LNCaP clone FGC (cell line): ENCODE data around the gene ATL1.

ENCODE experiments used
- DNase-seq: peaks from one replicate; pipeline ENCODE4 v3.0.0-alpha.2; 2011; ENCODE audit warnings: low read depth
- H3K4me3 ChIP-seq: 2 replicates; pipeline ENCODE4 v1.5.1; 2011; ENCODE audit warnings: mild to moderate bottlenecking, low read depth, low read length, control low read depth
- TF ChIP-seq, protein P1 (sequence below): IDR thresholded peaks from 2 replicates; pipeline ENCODE4 v1.5.1; 2012; ENCODE audit warnings: mild to moderate bottlenecking; ENCODE audit not compliant: control insufficient read depth, insufficient read depth; ENCODE audit errors: extremely low read depth

Gene ATL1

DNA sequence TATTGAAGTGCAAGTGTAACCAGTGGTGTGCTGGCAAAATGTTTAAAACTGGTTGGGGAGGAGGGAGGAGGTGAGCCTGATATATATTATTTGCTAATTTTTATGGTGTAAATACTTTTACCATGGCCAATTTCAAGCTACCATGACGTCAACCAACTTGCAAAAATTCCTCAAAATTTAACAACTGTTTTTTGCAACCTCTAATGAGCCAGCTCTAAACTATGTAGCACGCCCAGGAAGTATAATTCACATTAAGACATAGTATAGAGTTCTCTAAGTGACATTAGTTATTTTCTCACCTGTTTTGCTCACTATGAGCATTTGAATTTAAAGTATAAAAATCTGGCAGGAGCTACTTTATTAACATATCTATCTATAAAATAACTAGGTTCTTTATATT lies 41.4 kb downstream of the ATL1 start:
- no peak overlapping the region for H3K4me3 ChIP-seq
- TF ChIP-seq, protein P1, sequence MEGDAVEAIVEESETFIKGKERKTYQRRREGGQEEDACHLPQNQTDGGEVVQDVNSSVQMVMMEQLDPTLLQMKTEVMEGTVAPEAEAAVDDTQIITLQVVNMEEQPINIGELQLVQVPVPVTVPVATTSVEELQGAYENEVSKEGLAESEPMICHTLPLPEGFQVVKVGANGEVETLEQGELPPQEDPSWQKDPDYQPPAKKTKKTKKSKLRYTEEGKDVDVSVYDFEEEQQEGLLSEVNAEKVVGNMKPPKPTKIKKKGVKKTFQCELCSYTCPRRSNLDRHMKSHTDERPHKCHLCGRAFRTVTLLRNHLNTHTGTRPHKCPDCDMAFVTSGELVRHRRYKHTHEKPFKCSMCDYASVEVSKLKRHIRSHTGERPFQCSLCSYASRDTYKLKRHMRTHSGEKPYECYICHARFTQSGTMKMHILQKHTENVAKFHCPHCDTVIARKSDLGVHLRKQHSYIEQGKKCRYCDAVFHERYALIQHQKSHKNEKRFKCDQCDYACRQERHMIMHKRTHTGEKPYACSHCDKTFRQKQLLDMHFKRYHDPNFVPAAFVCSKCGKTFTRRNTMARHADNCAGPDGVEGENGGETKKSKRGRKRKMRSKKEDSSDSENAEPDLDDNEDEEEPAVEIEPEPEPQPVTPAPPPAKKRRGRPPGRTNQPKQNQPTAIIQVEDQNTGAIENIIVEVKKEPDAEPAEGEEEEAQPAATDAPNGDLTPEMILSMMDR, result no peak
- no peak for DNase-seq

DNA sequence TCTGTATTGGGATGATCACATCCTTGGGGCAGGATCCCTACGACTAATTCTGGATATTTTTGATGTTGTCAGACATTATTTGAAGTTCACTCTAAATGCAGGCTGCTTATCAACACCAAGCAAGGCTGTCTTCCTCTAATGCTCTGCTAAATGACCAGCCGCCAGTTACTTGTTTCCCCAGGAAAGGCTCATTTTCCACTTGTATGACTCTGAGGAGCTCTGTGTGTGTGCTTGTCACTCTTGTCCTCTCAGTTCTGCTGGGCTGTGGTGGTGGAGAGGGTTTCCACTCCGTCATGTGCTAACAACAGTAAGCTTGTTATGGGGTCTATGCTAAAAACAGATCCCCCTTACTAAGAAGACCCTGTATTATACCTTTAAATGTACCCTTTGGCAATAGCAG lies 42.1 kb downstream of the ATL1 start:
- no peak overlapping the region for H3K4me3 ChIP-seq
- TF ChIP-seq, protein P1, result no peak
- no peak for DNase-seq

DNA sequence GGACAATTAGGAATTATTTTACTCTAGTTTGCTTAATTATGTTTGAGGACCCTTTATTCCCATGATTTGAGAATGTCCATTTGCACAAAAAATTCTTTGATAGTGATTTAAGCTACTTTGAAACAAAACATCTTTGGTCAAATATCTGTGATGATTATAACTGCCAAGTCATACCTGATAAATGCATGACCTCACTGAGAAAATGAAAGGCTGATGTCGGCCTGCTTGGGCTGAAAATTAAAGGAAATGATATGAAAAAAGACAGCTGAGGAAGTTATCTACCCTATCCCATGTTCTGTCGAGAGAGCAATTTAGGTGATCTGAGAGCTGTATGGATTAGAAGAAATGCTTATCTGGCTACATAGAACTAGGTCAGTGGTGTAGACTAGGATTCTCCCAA lies 43.6 kb downstream of the ATL1 start:
- TF ChIP-seq, protein P1, result no peak
- DNase-seq, result no peak
- H3K4me3 ChIP-seq, result no peak overlapping the region

DNA sequence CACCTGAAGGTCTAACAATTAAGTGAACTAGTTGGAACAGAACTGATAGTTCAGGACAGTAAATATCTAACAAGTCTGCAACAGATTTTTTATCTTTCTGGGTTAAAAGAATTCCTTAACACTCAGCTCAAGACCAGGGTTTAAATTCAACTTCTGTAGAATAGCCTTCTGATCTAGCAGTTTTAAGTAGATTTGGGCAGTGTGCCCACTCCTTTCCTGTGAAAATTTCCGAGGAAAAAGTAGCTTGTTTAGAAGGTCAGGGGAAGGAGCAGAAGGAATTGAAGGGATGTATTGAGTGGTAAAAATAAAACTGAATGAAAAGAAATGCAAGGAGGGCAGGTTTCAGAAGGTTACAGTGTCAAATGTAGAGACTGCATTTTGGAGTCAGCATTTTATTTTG lies 45.8 kb downstream of the ATL1 start:
- TF ChIP-seq, protein P1, result no peak
- no peak overlapping the region for H3K4me3 ChIP-seq
- DNase-seq, result no peak

DNA sequence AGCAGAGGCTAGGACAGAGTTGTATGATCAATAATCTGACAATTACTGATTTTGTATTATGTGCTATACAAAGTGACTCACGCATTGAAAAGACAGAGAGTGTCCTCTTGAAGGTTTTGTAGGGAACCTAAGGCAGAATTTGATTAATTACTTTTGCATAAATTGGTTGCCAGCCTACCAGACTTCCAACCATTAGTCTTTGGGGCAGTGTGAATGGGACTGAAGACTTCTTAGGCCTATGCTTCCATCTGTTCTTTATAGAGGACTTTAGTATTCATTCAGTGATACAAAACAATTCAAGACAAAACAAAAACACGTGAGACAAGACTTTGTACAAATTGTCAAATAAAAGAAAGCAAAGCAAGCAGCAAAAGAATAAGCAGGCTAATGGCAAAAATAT lies 46.5 kb downstream of the ATL1 start:
- TF ChIP-seq, protein P1, result no peak
- no peak for DNase-seq

DNA sequence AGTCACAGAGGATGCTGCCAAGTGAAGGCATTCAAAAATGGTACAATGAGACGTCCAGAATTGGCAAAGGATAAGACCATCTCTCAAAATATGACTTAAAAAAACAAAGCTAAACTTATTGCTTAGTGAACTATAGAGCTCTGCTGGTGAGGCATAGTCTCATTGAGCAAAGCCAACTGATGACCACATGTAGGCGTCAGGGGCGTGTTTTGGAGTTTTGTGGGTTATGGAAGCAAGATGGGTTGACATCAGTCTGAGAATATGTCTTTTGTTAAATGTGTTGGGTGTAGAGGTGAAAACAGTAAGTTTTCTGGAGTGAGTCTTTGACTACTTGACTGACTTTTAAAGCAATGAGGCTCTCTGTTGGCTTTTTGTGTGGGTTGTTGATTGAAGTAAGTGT lies 47.2 kb downstream of the ATL1 start:
- DNase-seq, result no peak
- TF ChIP-seq, protein P1, result no peak
- no peak overlapping the region for H3K4me3 ChIP-seq

More for the DNA sequence above, 46.5 kb downstream of the ATL1 start:
- no peak overlapping the region for H3K4me3 ChIP-seq

DNA sequence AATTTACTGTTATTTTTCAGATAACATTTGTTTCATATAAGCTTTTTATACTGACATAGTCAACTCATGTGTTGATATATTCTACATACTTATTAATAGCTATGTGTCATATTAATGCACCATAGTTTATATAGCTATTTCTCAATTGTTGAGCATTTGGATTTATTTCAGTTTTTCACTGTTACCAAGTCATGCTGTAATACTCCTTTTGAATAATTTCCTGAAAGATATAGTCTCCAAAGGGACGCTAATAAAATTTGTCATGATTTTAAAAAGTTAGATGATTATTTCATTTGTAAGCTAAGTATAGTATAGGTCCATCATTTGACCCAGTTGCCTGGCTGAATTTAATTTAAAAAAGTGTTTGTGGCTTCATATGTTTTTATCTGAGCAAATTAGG lies 47.8 kb downstream of the ATL1 start:
- TF ChIP-seq, protein P1, result no peak
- H3K4me3 ChIP-seq, result no peak overlapping the region
- no peak for DNase-seq
